ENCODE results near the gene GLB1L3.

The GLB1L3 gene

GRCh38 chr11:134345237-134345550, 69.0 kb downstream of the GLB1L3 start:
- no peak for DNase-seq

- DNase-seq = no peak
Observed at GRCh38 chr11:134346101-134346975, 70.2 kb downstream of the GLB1L3 start.

- DNase-seq = no peak
Observed at GRCh38 chr11:134346976-134347350, 70.8 kb downstream of the GLB1L3 start.

DNA sequence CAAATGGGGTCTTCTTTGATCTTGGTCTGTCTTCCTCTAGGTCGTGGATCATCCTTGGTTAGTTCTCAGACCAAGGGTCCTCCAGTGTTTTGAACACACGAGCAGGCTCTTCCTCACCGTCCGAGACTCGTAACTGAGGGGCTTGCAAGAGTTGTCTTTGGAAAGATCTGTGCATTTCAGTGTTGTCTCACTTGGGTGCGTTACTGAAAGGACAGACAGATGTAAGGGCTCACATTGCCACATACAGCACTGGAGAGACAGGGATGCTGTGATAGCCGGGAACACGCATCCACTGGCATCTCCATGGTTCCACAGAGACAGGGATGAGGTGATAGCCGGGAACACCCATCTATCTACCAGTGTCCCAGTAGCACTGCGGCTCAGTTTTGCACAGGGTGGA, 71.3 kb downstream of the GLB1L3 start:
- no peak for DNase-seq

DNA sequence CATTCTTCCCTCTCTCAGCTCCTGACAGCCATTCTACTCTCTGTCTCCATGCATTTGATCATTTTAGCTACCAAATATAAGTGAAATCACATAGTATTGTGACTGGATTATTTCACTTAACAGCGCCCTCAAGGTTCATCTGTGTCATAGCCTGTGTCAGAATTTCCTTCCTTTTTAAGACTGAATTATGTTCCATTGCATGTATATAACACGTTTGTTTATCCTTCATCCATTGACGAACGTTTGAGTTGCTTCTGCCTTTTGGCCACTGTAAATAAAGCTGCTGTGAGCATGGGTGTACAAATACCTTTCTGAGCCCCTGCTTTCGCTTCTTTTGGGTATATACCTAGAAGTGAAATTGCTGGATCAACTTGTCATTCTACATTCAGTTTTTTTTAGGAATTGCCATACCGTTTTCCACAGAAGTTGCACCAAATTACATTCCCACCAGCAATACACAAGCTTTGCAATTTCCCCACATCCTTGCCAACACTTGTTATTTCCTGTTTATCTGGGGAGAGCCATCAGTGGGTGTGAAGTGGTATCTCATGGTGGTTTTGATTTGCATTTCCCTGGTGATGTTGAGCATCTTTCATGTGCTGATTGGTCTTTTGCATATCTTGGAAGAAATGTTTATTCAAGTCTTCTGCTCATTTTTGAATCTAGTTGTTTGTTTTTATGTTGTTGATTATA, 73.1 kb downstream of the GLB1L3 start:
- no peak for DNase-seq

- no peak for DNase-seq
Observed at GRCh38 chr11:134349802-134350355, 73.7 kb downstream of the GLB1L3 start.

- DNase-seq = no peak
Observed at GRCh38 chr11:134350381-134350780, 74.2 kb downstream of the GLB1L3 start.

DNA sequence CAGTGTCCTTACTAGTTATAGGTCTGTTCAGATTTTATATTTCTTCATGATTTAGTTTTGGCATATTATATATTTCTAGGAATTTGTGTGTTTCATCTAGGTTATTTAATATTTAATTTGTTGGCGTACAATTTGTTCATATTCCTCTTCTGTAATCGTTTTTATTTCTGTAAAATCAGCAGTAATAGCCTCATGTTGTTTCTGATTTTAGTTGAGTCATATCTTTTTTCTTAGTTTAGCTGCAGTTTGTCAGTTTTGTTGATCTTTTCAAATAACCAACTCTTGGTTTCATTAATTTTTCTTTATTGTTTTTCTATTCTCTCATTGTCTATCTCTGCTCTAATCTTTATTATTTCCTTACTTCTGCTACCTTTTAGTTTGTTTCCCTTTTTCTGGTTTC, 75.9 kb downstream of the GLB1L3 start:
- DNase-seq = no peak

GRCh38 chr11:134355136-134355535, 79.0 kb downstream of the GLB1L3 start:
- no peak for DNase-seq

GRCh38 chr11:134355656-134356055, 79.5 kb downstream of the GLB1L3 start:
- DNase-seq = no peak

DNA sequence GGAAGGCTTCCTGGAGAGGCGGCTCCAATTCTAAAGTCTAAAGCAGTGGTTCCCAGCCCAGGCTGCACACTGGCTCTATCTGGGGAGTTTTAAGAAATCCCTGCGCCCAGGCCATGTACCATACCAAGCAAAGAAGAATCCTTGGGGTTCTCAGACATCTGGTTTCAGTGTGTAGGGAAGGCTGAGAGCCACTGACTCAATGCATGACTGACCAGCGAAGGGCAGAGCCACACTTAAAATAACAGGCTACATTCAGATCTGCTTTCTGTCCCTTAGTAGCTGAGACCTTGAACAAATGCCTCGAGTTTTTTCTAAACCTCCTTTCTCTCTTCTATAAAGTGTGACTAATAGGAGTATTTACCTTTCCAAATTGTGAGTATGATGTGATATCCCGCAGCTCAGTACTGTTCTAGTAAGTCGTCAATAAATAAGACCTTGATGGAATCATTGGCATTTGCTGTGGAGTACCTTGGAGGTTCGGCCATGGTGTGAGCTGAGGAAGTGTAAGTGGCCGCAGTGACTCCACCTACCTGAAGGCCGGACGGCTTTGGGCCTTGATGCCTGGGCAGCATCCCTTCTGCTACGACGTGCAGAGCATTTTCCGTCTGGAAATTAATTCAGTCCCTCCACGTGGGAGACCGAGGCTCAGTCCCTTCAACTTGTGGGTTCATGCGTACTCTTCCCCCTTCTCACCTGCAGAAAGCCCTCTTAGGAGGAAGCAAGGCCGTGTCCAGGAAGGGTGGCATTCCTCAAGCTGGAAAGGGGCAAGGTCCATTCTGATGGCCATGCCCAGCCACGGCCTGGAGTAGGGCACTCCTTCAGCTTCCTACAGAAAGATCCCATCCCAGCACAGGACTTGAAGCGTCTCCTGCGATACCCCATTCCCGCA, 80.7 kb downstream of the GLB1L3 start:
- no peak for DNase-seq

DNA sequence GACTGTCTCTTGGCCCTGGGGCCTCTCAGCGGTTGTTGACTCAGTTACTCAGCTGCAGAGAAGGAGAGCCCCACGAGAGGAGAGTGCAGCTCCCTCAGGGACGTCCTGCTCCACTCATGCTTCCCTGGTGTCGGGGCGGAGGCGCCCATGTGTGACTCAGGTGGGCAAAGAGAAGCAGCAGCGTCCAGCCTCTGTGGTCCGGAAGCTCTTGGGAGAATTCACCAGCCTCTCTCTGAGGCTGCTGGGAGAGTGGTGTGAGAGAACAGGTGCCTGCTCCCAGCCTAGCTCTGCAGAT, 81.3 kb downstream of the GLB1L3 start:
- no peak for DNase-seq

DNA sequence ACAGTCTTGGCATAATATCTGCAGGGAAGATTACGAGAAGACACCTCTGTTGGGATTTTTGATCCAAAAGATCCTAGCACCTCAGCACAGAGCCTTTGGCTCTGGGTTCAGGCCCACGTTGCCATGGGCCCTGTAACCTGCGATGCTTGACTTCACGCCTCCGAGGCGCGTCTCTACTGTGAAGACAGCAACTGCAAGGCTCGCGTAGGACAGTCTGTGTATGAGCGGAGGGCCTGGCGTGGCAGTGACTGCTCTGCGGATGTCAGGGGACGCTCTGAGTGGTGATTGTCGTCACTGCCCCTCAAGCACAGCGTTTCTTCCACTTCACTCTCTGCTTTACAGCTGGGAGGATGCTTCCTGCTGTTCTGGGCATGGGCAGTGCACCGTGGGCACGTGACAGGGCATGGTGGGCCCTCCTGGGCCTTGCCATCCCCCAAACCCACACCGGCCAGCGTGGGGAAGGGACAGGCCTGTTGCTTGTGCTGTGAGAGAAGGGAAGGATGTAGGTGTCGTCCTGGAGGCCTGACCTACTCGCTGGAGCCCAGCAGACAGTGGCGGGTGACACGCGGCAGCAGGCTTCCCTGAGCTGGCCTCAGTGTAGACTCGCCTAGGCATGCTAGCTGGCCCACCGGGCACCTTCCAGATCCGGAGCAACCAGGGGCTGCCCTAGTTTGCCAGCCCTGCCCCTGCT, 82.1 kb downstream of the GLB1L3 start:
- no peak for DNase-seq

DNA sequence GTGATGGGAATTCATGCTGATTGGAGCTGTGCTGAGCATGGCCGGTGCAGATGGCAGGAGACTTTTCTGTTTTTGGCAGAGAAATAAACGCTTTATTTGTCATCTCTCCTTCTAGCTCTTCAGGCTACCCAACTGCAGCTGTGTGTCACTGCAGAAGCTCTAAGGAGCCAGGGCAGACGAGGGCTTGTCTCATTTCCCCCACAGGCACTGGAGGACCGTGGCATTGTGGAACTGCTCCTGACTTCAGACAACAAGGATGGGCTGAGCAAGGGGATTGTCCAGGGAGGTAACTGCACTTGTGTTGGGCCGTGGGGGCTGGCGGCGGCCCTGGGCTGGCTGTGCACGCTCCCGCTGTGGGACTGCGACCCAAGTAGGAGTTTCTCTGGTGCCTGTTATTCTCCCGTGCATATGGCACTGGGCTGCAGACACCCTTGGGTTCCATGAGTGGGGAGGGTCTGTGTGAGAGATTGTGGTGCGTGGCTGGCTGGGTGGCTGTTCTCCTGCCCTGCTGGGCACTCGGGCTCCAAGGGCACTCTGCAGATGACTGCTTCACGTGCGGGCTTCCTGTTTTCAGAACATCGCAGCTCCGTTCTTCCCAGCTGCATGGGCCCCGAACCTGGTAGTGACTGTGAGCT, 82.8 kb downstream of the GLB1L3 start:
- no peak for DNase-seq

- DNase-seq = no peak
Observed at GRCh38 chr11:134359646-134360045, 83.5 kb downstream of the GLB1L3 start.

- DNase-seq = peak; percentile 15 to 56
Observed at GRCh38 chr11:134360050-134360835, 84.1 kb downstream of the GLB1L3 start.

DNA sequence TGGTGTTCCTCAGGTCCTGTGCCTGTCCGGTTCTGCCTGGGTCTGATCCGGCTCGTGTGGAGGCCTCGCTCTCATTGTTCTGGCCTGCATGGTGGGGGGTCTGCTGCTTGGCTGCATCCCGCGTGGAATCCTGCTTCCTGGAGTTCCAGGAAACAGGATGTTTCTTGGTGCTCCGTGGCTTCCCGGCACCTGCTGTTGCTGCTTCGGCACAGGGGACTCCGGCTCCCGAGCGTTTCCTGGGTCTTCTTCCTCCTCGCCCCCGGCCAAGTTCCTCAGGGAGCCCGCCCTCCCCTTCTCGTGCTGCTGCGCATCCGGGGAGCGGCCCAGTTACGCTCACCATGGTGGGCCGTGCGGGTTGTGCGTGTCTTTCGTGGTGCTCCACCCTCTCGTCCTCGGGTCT, 85.5 kb downstream of the GLB1L3 start:
- no peak for DNase-seq

DNA sequence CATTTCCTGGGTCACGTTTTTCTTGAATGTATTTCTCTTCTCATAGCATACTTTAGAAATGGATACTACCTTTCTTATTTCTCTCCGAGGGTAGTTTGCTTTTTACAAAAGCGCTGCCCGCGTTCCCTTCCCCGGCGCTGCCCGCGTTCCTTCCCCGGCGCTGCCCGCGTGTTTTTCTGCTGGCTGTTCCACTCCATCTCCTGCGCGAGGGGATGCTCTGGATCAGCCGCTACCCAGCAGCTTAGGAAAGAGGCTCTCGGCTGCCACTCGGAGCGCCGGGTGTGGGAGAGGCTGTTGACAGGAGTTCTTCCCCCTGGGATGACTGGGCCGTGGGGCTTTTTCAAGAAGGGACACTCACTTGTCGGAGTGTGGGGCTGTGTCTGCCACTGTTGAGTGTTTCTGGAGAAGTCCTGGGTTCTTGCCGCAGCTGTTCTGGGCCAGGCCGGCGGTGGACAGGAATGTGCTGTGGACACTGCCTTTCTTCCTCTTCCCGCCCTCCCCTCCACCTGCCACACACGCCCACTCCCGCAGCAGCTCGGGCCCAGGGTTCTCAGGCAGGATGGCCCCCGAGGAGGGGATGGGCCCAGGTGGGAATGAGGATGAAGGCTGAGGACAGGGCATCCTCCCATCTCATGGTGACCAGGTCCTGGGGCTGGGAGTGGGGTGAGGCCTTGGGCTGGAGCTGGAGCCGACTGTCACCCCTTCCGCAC, 86.2 kb downstream of the GLB1L3 start:
- DNase-seq = no peak

- no peak for DNase-seq
Observed at GRCh38 chr11:134363161-134363560, 87.0 kb downstream of the GLB1L3 start.

GRCh38 chr11:134363592-134363991, 87.4 kb downstream of the GLB1L3 start:
- no peak for DNase-seq

GRCh38 chr11:134364261-134364660, 88.1 kb downstream of the GLB1L3 start:
- no peak for DNase-seq
